DMS53 treated with DMSO at 0.1 percent for 48 hours (cell line): Measurements from ENCODE around the gene MCTP1.
A peak's percentile ranks its signal among the peaks of the same experiment; 100 is the strongest.
"Not testable (repeated sequence)": the region's sequence is repeated elsewhere in the genome, so short reads cannot be mapped to it uniquely, and the experiment has no call there.

Source experiments
- DNase-seq: peaks from one replicate; lab custom pipeline; 2025; ENCODE audit not compliant: unreplicated experiment; lab: John Stamatoyannopoulos, UW

MCTP1 gene

DNA sequence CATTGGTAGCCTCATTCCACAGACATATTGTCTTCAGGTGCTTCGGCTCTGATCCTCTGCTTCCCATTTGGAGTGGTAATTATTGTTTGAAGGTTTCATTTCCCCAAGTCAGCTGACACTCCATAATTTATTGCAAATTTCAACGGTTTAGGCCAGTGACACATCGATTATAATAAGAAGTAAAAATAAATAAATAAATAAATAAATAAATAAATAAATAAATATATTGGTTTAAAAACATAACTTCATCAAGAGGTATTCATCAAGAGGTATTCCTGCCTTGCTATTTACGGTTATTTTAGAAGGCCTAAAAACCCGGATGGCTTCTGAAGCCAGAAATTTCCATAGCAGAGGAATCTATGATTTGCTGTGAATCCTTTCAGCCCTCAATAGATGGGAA, 393.3 kb downstream of the MCTP1 start:
- no peak for DNase-seq

- DNase-seq, result no peak
Measured at GRCh38 chr5:94890907-94891306, 394.0 kb downstream of the MCTP1 start.

DNA sequence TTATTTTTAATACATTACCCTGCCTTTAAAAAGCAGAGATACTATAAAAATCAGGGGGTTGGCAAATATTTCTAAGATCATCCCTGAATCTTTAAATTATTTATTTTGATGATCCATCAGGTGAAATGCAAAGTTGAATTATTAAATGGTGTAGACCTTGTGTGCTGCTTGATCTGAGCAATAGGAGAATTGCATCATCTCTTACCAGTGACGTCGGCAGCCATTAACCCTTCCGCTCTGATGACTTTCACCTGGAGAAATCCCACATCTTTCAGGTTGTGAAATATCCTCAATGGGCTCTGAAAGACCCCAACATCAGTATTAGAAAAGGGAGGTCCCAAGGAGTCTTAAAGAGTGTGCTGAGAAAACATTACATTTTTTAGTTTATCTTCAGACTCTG, 396.2 kb downstream of the MCTP1 start:
- no peak for DNase-seq

DNA sequence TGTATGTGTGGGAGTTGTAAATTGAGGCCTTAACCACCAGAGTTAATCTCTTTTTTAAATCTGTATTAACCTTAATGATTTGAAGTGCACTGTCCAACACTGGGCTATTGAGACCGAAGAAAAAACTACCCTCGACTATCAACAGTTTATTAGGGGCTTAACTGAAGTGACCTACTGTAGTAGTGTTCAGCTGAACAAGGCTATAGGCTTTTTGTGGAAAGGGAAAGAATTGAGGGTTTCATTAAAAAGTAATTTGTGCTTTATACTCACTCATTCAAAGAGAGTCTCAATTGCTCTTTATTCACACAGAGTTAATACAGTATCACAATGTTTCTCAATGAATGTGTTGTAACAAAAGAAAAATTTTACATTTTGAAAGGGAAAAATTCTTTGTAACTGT, 399.0 kb downstream of the MCTP1 start:
- no peak for DNase-seq

GRCh38 chr5:94884311-94884710, 400.6 kb downstream of the MCTP1 start:
- DNase-seq, result no peak

DNA sequence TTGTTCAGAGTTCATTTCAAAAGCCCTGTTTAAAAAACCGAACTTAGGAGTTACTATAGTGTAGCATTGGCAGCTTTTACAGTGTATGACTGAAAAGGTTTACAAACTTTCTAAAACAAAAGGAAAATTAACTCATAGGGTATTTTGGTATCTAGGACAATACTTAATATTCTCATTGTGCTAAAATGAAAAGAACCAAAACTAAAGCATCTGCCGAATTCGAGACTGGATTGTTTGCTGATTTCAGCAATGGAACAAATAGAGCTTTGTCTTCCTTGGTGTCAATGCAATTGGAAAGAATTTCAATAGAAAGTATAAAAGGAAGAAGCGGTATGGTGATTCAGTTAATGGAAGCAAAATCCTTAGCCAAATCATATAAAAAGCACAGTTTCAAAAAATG, 412.4 kb downstream of the MCTP1 start:
- DNase-seq, result no peak

DNA sequence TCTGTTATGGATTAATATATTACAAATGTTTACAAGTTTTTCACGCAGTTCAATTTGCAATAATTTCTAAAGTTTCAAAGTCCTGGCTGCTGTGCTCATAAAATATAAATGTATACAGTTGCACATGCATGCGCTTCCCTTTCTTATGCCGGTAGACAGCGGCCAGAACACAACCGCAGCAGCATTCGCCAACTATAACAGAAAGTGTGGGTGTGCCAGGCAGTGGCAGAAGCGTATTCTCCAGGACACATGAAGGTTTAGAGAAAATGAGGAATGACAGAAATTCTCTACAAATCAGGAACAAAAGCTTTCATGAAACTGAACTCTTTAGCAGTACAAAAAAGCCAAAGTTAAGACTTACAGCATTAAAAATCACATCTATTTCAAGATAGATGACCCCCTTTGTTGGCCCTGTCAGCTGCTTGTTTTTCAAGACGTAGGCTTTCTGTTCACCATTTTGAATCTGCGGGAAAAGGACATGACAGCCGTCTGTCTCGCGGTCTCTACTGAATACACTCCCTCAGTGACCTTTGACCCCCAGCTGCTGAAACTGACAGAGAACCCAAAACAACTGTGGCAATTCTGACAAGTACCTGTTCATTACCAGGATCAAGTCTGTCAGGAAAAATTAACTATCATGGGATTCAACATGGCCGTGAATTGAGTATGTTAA, 414.2 kb downstream of the MCTP1 start:
- DNase-seq, result no peak

- no peak for DNase-seq
Measured at GRCh38 chr5:94869921-94870320, 415.0 kb downstream of the MCTP1 start.

DNA sequence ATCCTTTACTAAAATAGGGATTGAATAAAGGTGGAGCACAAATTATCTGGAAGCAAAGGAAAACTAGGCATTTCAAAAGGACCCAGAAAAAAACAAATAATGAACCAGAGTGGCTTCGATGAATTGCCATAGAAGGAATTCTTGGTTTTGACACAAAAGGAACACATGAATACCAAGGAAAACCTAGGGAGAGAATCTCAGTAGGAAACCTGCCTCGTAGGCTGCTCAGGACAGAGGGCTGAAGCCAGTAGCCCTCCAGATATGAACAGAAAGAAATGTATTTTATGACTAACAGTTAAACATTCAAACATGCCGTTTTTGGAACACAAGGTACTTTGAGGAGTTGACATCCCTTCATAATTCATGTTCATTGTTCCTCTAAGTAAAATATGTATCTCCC, 420.9 kb downstream of the MCTP1 start:
- DNase-seq, result no peak

GRCh38 chr5:94857111-94857510, 427.8 kb downstream of the MCTP1 start:
- DNase-seq, result no peak

- DNase-seq, result no peak
Measured at GRCh38 chr5:94856257-94856800, 428.6 kb downstream of the MCTP1 start.

DNA sequence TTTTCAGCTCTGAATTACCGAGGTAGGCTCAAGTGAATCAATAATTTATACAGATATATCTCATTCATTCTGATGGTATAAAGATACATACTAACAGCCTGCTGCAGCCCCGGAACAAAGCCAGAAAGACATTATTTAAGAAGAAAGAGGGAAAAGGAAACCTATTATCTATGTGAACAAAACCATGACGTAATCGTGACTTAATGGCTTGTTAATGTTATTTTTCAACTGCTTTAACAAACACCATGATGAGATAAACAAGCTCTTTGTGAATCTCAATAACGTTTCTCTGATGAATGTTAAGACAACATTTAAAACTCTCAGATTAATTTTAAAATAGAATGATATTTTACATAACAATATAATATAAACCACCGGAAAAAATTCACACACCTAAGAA, 429.4 kb downstream of the MCTP1 start:
- no peak for DNase-seq

DNA sequence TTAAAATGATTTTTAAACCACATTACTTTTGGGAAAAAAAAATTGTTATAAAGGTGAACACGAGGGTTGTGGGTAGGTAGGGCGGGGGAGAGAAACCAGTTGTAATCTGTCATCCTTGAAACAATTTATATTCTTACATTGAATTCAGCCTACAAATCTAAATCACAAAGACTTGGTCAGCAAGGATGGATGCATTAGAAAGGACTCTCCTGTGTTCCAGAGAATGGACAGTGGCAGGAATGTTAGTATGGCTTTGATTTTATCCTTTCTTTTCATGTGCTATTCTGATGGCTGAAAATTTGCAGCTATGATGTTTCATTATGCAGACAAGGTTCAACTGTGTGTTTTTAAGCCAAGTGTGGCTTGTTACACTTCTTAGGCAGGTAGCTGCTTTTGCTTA, 431.8 kb downstream of the MCTP1 start:
- no peak for DNase-seq

DNA sequence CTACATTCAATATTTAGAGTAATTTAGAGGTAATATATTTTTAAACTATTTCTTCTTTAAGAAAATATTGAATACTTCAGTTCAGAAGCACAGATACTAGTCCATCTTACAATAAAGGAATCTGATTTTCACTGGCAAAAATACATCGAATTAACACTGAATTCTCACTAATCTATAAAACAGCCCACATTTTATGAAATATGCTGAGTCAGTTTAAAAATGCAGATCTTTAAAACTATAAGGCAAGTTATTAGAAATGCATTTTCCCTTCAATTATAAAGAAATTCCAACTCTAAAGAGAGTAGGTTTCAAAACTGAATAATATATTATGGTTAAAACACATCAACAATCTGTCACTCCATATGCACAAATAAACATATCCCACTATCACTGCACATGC, 433.9 kb downstream of the MCTP1 start:
- no peak for DNase-seq

GRCh38 chr5:94849821-94850736, 434.8 kb downstream of the MCTP1 start:
- DNase-seq, result peak; percentile 43

DNA sequence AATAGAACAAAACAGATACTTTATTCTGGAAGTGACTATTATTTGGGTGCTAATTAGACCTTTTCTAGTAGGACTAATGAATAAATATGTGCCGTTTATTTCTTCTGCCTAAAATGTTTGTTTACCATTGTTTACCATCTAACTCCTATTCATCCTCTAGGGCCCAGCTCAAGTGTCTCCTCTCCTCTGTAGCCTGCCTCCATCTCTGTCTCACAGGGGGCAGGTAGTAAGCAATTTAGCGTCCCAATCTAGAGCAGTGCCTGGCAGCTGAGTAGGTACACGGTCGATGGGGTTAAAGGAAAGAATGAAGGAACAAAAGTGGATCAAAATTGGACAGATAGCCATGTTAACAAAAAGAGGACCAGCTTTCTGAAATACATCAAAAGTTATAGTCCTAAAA, 435.6 kb downstream of the MCTP1 start:
- DNase-seq, result no peak

DNA sequence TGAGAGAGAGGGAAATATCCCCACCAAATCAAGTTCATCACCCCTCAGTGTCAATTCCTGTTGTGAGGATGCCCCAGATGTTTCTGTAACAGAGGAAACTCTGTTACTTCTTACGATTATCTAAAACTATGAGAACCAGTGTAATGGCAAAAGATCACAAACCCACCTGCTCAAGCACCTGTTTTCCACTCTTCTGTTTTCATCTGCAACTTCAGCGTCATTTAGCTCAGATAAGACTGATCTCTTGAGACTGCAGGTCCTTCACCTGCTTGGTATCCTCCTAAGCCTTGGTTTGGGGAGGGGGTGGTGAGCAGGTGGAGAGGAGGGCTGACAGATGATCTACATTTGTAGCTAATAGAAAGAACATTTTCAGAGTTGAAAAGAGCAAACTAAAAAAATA, 437.2 kb downstream of the MCTP1 start:
- no peak for DNase-seq

- no peak for DNase-seq
Measured at GRCh38 chr5:94847019-94847418, 437.9 kb downstream of the MCTP1 start.

- DNase-seq, result not testable (repeated sequence)
Measured at GRCh38 chr5:94845696-94846095, 439.2 kb downstream of the MCTP1 start.

DNA sequence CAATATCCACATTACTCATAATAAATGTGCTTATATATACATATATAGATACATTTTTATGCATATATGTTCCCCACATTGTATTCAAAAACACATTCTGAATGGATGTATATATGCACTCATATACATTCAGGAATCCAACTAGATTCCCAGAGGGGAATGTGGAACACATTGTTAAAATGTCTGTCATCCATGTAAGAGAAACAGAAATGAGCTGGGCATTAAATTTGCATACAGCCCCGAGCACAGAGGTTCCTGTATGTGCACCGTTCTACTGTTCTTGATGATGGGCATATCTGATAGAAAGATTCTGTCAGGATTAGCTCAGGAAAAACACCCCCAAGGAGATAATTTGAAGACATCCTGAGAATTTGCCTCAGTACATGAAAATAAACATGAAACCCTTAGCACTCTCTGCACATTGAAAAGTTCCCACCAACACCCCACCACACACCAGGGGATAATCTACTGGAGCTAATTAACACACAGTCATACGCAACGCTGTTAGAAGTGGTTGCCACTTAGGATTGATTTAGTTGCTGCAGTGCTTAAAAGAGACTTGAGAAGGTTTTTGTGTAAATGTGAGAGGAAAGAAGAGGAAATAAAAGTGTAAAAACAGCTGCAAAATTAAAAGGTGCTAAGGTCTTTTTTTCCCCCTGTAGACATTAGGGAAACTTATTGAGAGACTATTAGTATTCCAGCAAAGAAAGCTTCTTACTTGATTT, 443.1 kb downstream of the MCTP1 start:
- no peak for DNase-seq

DNA sequence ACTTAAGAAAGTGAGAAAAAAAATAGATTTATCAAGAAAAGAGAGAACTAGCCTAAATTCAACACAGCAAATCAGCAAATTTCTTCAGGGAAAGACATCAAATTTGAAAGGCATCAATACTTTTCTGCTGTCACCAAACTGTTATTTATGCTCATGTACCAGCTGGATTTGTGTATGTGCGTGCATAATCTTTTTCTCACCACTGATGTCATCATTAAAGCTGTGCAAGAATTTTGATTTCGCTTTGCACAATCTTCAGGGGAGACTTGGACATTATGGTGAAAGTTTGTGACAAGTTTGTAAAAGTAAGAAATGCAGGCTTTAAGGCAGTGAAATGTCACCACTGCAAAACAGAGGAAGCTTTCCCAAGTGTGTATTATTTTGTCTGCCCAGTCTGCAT, 451.0 kb downstream of the MCTP1 start:
- no peak for DNase-seq

- DNase-seq, result no peak
Measured at GRCh38 chr5:94832685-94833084, 452.2 kb downstream of the MCTP1 start.
